K562 (cell line): ENCODE data around the gene ARMC7. TPM values are rescaled to one million over a fixed set of nuclear protein-coding genes. Genes with fewer than 3 reads are reported as not detected.

ENCODE experiments used
- CBX8 ChIP-seq: fragments of 200-600 bp; sonication (generic); IDR thresholded peaks from 2 replicates; pipeline ENCODE4 v1.6.1; 2012; ENCODE audit warnings: borderline replicate concordance, mixed run types, low read depth, mild to moderate bottlenecking, moderate library complexity, mixed read lengths, low read length, control low read depth, inconsistent platforms; ENCODE audit not compliant: poor library complexity, severe bottlenecking; ENCODE audit errors: extremely low read depth
- NFIC ChIP-seq: fragments of 450-650 bp; IDR thresholded peaks from 2 replicates; pipeline ENCODE4 v1.6.1; 2017; ENCODE audit warnings: mild to moderate bottlenecking, inconsistent platforms
- NR2C1 ChIP-seq, 2 experiments: fragments of 450-650 bp; IDR thresholded peaks; 2 replicates each; pipeline ENCODE4 v1.6.1; 2017; ENCODE audit warnings: mild to moderate bottlenecking in 2 of 2, antibody characterized with exemption in 1 of 2, inconsistent platforms in 1 of 2, missing compliant biosample characterization in 1 of 2, missing genetic modification characterization in 1 of 2
- SMAD3 ChIP-seq: fragments of 450-650 bp; formaldehyde crosslinking; conservative IDR thresholded peaks from 2 replicates; pipeline ENCODE4 v1.4.0; 2020; ENCODE audit warnings: mild to moderate bottlenecking
- ZNF3 ChIP-seq: fragments of 250-450 bp; sonication (Bioruptor Pico); IDR thresholded peaks from 2 replicates; pipeline ENCODE4 v1.5.0; 2021; ENCODE audit warnings: mild to moderate bottlenecking, moderate library complexity
- polyA plus RNA-seq, 8 experiments: library from polyadenylated mRNA; depleted of rRNA in 4 of 8; stranded (reverse) in 5 of 8; unstranded in 3 of 8; fragments of >200 nt; fragmentation: Nextera tagmentation in 2 of 8; fragmentation: Illumina TruSeq in 1 of 8; extraction: Ambion mirVana in 2 of 8; extraction: Trizol in 1 of 8; gene quantifications; 2 replicates each; pipeline versions ENCODE4 v1.2.1 to v1.2.3, GENCODE V29; 2011 to 2014; ENCODE audit warnings: inconsistent platforms in 1 of 8, missing spikeins in 1 of 8
- total RNA-seq, 7 experiments: library from RNA; depleted of rRNA in 6 of 7; stranded (reverse); fragments of >200 nt in 6 of 7; fragmentation: Illumina TruSeq in 2 of 7; extraction: Trizol in 2 of 7; gene quantifications; 2 replicates each; pipeline versions ENCODE4 v1.2.1 to v1.2.3, GENCODE V29; 2011 to 2021; ENCODE audit warnings: low replicate concordance in 1 of 7
- TF ChIP-seq, protein P1 (sequence below): fragments of 250-450 bp; sonication (Bioruptor Pico); IDR thresholded peaks from 2 replicates; pipeline ENCODE4 v1.5.0; 2020; ENCODE audit warnings: mild to moderate bottlenecking
- TF ChIP-seq, protein P2 (sequence below), 2 experiments: IDR thresholded peaks; 2 replicates each; pipeline ENCODE4 v1.6.1; 2012; ENCODE audit warnings: improper control_type of control experiment in 2 of 2, low read depth in 2 of 2, low read length in 2 of 2, borderline replicate concordance in 1 of 2
- TF ChIP-seq, protein P3 (sequence below): sonication (generic); formaldehyde crosslinking; IDR thresholded peaks from 2 replicates; pipeline ENCODE4 v1.8.1; 2023; ENCODE audit warnings: mild to moderate bottlenecking, missing genetic modification reagents, moderate library complexity
- TF ChIP-seq, protein P4 (sequence below): fragments of 450-650 bp; IDR thresholded peaks from 2 replicates; pipeline ENCODE4 v1.6.1; 2016; ENCODE audit warnings: missing biosample characterization, missing genetic modification characterization

Gene ARMC7
- total and polyA plus RNA-seq, 9 of the 15 experiments (the other 6 are each of a cell fraction or from before 2014, with no cell fraction given), result 1.4 to 15.2 (median 5.9) TPM

DNA sequence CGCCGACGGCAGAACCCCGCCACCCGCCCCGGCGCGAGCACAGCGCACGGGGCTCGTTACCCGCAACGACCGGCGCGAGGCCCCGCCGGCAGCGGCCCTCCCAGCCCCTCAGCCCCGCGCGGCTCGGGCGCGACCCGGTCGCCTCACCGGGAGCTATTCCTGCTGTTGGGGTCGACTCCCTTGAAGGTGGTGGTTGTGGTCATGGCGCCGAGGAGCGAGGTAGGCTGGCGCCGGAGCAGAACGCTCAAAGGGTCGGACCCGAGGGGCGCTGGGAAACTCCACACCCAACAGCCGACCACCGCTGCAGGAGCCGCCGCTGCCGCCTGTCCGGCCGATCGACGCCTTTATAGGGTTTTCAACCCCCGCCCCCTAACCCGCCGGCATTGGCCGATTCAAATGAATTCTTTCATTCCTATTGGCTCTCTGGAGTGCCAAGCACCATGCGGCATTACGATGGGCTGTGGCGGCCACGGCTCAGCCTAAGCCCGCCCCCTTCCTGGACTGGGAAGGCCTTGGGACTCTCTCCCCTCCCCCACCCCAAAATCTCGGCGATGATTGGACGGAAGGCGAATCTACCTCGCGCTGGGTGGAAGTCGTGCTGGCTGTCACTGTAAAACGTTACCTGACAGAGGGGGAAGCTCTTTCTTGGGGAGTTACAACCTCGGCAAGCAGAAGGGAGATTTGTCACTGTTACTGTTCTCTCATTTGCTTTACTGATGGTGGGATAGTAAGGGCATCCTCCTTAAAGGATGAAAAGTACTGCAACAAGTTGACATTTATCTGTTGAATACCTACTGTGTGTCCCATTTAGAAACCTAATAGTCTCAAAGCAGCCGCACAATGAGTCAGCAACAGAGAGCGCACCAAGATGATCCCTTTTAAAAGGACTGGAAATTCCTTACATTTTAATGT lies 44.7 kb downstream of the ARMC7 start, which contains the start of gene JPT1 (continued):
- no peak for TF ChIP-seq ZNF3 (CRISPR knock-in tag)
- TF ChIP-seq, protein P1, sequence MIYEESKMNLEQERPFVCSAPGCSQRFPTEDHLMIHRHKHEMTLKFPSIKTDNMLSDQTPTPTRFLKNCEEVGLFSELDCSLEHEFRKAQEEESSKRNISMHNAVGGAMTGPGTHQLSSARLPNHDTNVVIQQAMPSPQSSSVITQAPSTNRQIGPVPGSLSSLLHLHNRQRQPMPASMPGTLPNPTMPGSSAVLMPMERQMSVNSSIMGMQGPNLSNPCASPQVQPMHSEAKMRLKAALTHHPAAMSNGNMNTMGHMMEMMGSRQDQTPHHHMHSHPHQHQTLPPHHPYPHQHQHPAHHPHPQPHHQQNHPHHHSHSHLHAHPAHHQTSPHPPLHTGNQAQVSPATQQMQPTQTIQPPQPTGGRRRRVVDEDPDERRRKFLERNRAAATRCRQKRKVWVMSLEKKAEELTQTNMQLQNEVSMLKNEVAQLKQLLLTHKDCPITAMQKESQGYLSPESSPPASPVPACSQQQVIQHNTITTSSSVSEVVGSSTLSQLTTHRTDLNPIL (CRISPR knock-in tag), result no peak
- TF ChIP-seq, protein P2, sequence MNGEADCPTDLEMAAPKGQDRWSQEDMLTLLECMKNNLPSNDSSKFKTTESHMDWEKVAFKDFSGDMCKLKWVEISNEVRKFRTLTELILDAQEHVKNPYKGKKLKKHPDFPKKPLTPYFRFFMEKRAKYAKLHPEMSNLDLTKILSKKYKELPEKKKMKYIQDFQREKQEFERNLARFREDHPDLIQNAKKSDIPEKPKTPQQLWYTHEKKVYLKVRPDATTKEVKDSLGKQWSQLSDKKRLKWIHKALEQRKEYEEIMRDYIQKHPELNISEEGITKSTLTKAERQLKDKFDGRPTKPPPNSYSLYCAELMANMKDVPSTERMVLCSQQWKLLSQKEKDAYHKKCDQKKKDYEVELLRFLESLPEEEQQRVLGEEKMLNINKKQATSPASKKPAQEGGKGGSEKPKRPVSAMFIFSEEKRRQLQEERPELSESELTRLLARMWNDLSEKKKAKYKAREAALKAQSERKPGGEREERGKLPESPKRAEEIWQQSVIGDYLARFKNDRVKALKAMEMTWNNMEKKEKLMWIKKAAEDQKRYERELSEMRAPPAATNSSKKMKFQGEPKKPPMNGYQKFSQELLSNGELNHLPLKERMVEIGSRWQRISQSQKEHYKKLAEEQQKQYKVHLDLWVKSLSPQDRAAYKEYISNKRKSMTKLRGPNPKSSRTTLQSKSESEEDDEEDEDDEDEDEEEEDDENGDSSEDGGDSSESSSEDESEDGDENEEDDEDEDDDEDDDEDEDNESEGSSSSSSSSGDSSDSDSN (IDR thresholded peaks at IDR 0.05; ENCODE audit: borderline replicate concordance in 1 of 2, low read depth in 2 of 2, low read length in 2 of 2), result peak; percentile 37 to 73; a peak in 2 of 4 replicates
- TF ChIP-seq, protein P3, sequence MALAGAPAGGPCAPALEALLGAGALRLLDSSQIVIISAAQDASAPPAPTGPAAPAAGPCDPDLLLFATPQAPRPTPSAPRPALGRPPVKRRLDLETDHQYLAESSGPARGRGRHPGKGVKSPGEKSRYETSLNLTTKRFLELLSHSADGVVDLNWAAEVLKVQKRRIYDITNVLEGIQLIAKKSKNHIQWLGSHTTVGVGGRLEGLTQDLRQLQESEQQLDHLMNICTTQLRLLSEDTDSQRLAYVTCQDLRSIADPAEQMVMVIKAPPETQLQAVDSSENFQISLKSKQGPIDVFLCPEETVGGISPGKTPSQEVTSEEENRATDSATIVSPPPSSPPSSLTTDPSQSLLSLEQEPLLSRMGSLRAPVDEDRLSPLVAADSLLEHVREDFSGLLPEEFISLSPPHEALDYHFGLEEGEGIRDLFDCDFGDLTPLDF (CRISPR knock-in tag), result 0 out of 2 replicates have a peak, but pooled peaks have one; percentile 49
- peak; percentile 70 for TF ChIP-seq NFIC
- TF ChIP-seq CBX8, result no peak
- TF ChIP-seq, protein P4, sequence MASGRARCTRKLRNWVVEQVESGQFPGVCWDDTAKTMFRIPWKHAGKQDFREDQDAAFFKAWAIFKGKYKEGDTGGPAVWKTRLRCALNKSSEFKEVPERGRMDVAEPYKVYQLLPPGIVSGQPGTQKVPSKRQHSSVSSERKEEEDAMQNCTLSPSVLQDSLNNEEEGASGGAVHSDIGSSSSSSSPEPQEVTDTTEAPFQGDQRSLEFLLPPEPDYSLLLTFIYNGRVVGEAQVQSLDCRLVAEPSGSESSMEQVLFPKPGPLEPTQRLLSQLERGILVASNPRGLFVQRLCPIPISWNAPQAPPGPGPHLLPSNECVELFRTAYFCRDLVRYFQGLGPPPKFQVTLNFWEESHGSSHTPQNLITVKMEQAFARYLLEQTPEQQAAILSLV (tag), result no peak
- TF ChIP-seq SMAD3 (CRISPR knock-in tag), result 0 out of 2 replicates have a peak, but pooled peaks have one; percentile 22
- no peak; the same call in 1 of the 2 replicates for TF ChIP-seq NR2C1 (IDR thresholded peaks at IDR 0.05)
- no peak for TF ChIP-seq NR2C1 (tag; IDR thresholded peaks at IDR 0.05)
